GM19452 (cell line): ENCODE measurements around the gene SRMS.
"Not testable (repeated sequence)": the region's sequence is repeated elsewhere in the genome, so short reads cannot be mapped to it uniquely, and the experiment has no call there.

Source experiments
- ATAC-seq: cut with Tn5 transposase; IDR thresholded peaks from one replicate; pipeline ENCODE4 v1.9.1; 2021; ENCODE audit not compliant: unreplicated experiment

The SRMS gene

GRCh38 chr20:63579017-63579694, 31.6 kb upstream of the SRMS start:
- no peak for ATAC-seq

- ATAC-seq = no peak
These were observed 30.9 kb upstream of the SRMS start for GRCh38 chr20:63578224-63579016.

GRCh38 chr20:63577317-63577894, 29.9 kb upstream of the SRMS start:
- ATAC-seq = no peak

- ATAC-seq = no peak
These were observed 28.8 kb upstream of the SRMS start for GRCh38 chr20:63576311-63576710.

- ATAC-seq = no peak
These were observed 27.5 kb upstream of the SRMS start for GRCh38 chr20:63574829-63575743.

- peak; percentile 64 for ATAC-seq
These were observed 26.7 kb upstream of the SRMS start, which contains the start of gene HELZ2 for GRCh38 chr20:63574156-63574828. HELZ2 (minus strand) TSS chr20:63574239; CDS start chr20:63572385, 1,854 bp downstream.

GRCh38 chr20:63573647-63574131, 26.1 kb upstream of the SRMS start:
- no peak for ATAC-seq

- no peak for ATAC-seq
These were observed 25.5 kb upstream of the SRMS start for GRCh38 chr20:63572788-63573646.

- ATAC-seq = no peak
These were observed 24.7 kb upstream of the SRMS start for GRCh38 chr20:63572071-63572787.

- ATAC-seq = not testable (repeated sequence)
These were observed 23.5 kb upstream of the SRMS start for GRCh38 chr20:63571087-63571478.

GRCh38 chr20:63570281-63571086, 22.9 kb upstream of the SRMS start:
- no peak for ATAC-seq

GRCh38 chr20:63568986-63569949, 21.7 kb upstream of the SRMS start:
- ATAC-seq = no peak

GRCh38 chr20:63568170-63568981, 20.8 kb upstream of the SRMS start:
- peak; percentile 14 for ATAC-seq

- peak; percentile 51 for ATAC-seq
These were observed 20.0 kb upstream of the SRMS start for GRCh38 chr20:63567386-63568169.

- ATAC-seq = no peak
These were observed 19.5 kb upstream of the SRMS start for GRCh38 chr20:63567136-63567385.
